Esophagus mucosa (tissue), 1 donor: ENCODE measurements around the gene CDX2. TPM values are rescaled to one million over a fixed set of nuclear protein-coding genes. Genes with fewer than 3 reads are reported as not detected.
A peak's percentile ranks its signal among the peaks of the same experiment; 100 is the strongest.
"Not testable (repeated sequence)": the region's sequence is repeated elsewhere in the genome, so short reads cannot be mapped to it uniquely, and the experiment has no call there.

Experiments
- ATAC-seq: fragments of 200-7000 bp; cut with Tn5 transposase; one replicate; pipeline ENCODE4 v1.9.1; 2020
- total RNA-seq: library from RNA; stranded (reverse); gene quantifications from one replicate; pipeline ENCODE4 v1.2.4, GENCODE V29; 2023
- donor health status: DM: yes; HTN: yes; CAD: no.

Gene CDX2
- total RNA-seq, 1 donor from 2014 or later = not detected

- no peak for ATAC-seq
Observed at GRCh38 chr13:27964741-27965323, 4.3 kb downstream of the CDX2 start.

- ATAC-seq = not testable (repeated sequence)
Observed at GRCh38 chr13:27964206-27964605, 4.9 kb downstream of the CDX2 start.

GRCh38 chr13:27963491-27963890, 5.6 kb downstream of the CDX2 start:
- no peak for ATAC-seq

GRCh38 chr13:27962982-27963381, 6.1 kb downstream of the CDX2 start:
- ATAC-seq = no peak

GRCh38 chr13:27962128-27962841, 6.8 kb downstream of the CDX2 start:
- no peak for ATAC-seq

GRCh38 chr13:27961227-27962085, 7.7 kb downstream of the CDX2 start:
- no peak for ATAC-seq

- peak; percentile 54 for ATAC-seq
Observed at GRCh38 chr13:27960362-27961226, 8.5 kb downstream of the CDX2 start.

DNA sequence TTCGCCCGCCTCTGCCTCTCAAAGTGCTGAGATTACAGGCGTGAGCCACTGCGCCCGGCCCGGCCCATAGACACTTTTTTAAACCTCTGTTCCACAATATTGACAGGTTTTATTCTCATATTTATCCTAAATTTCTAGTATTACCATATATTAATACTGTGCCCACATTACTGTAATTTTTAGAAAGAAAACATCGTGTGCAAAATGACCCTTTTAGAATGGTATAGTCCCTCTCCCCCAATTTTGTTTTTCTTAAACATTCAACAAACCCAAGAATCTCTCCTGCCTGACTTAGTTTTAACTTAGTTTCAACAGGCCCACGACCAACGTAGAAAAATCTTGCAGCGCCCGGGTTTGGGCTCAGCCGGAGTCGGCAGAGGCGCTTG, 9.1 kb downstream of the CDX2 start:
- no peak for ATAC-seq

DNA sequence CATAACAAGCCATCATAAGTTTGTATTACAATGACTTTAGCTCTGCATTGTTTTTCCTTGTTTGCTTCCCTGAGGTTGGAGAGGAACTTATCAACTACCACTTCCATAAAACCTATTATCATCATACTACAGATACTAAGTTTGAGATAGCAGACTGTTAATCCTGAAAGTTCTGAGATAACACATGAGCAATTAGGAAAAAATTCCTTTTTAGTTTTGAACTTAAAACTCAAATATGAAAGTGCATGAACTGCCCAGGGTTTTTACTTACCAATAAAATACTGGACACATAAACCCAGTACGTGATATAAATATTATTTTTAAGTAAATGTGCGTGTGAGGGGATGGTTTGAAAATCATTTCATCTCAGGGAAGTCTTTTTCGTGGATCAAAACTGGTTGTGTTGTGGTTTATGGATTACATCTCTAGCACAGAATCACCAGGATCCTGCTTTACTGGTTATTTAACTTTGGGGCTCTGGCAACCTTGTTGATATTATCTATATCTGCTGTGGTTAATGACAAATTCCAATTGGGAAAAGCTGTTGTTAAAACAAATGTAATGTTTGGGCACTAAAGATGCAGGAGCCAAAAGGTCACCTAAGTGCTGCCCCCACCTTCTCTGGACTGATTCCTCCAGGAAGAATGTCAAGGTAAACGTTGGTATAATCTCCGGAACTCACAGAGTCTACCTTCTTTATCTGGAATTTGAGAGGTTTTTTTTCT, 12.4 kb downstream of the CDX2 start:
- ATAC-seq = no peak

DNA sequence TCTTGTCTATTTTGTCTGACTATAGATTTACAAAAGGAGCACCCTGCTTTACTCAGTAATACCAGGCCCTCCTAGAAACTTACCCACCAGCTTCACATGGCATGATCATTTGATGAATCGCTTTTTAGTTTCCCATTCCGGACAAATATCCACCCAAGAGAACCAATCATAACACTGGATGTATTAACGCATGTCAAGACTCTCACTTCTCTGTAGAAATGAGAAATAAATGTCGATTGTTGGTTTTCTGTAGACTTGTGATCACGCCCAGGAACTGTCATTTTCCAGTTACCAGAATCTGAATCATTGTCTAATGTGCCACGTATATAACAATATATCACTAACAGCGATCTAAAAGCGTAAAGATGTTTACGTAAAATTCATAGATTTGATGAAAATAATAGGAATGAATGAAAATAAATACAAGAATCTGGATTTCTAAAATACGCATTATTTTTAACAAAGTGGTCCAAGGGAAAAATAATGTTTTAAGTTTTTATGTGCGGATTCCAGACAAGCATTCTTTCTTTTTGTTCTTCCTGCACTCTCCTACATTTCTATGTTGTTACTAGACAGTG, 14.0 kb downstream of the CDX2 start:
- ATAC-seq = no peak

DNA sequence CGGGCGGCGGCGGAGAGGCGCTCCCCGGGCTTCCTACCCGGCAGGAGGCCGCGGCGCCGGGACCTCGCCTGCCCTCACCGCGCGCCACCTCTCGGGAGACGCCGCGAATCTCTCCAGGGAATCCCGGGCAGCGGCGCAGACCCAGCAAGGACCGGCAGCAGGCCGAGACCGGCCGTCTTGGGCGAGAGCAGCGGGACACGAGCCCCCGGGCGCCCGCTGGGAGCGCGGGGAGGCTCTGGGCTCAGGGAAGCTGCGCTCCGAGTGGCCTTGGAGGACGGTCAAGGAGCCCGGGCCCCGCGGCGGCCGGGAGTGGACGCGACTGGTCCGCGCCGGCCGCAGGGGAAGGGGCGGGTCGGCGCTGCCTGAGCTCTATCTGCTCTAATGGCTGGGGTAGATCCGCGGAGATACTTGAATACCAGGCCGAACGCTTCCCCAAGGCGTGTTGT, 14.7 kb downstream of the CDX2 start:
- ATAC-seq = peak; percentile 15

- peak; percentile 87 for ATAC-seq
Observed at GRCh38 chr13:27953676-27954405, 15.3 kb downstream of the CDX2 start.

DNA sequence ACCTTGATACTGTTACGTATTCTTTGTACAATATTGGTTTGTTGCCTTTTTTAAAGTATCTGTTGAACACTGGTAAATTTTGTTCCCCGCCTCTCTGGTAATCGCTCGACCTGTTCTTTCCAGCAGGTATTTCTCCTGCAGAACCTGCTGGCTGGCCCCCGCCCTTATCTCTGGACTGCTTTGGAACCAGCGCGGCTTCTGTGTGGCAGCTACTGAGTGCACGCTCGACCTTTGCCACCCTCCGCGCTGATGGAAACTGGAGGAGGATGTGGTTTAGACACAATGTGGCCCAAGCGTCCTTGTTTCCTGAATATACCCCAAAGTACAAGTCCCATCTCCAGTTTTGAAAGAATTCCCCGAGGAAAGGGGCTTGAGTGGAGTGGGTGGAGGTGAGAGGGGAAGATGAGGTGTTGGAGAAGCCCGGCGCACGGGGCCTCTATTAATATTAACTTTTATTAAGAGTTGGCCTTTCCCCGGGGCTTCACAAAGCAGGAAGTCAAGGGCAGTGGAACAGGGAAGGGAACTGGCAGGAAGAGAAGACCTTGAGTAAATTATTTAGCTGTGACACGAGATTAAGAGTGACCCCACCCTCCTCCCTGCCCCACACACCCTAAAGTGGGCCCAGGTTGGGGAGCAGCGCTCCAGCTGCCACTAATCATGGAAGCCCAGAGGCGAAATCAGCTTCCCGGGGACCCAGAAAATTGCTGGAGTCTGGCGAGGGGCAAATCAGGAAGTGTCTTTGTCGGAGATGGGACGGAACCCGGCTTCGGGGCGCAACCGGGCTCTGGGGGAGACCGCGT, 16.0 kb downstream of the CDX2 start:
- peak; percentile 13 for ATAC-seq

GRCh38 chr13:27942972-27943371, 26.1 kb downstream of the CDX2 start:
- no peak for ATAC-seq

- no peak for ATAC-seq
Observed at GRCh38 chr13:27933580-27934328, 35.4 kb downstream of the CDX2 start.

DNA sequence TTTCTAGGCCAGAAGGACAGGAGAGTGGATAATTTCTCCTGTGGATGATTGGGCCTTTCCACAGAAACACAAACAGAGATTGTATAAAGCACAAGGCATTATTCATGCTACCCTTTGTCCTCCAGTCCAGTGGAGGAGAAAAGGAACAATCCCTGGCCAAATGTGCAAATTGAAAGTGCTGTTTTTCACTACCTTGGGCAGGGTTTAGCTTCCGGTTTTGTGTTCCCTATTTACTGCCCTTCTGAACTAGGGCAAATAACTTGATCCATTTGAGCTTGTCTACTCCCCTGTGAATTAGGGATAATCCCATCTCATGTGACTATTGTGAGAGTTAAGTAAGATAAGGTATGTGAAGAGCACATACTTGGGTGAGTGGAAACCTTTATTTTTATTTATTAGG, 36.0 kb downstream of the CDX2 start:
- ATAC-seq = no peak

DNA sequence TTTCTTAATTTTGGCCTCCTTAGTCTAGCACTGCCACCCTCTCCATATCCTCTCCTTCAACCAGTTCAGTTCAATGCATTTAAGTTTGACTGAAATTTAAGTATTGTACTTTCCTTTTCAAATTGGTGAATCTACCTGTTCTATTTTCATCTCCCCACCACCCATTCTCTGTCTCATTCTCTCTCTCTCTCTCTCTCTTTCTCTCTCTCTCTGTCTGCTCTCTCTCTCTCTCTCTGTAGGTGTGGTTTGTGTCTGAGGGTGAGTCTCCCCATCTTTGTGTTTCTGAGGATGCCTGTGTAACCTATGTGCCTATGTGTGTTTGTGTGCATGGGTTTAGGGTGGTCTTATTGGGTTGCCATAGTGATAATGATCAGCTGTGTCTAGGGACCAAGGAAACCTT, 39.2 kb downstream of the CDX2 start:
- ATAC-seq = no peak

DNA sequence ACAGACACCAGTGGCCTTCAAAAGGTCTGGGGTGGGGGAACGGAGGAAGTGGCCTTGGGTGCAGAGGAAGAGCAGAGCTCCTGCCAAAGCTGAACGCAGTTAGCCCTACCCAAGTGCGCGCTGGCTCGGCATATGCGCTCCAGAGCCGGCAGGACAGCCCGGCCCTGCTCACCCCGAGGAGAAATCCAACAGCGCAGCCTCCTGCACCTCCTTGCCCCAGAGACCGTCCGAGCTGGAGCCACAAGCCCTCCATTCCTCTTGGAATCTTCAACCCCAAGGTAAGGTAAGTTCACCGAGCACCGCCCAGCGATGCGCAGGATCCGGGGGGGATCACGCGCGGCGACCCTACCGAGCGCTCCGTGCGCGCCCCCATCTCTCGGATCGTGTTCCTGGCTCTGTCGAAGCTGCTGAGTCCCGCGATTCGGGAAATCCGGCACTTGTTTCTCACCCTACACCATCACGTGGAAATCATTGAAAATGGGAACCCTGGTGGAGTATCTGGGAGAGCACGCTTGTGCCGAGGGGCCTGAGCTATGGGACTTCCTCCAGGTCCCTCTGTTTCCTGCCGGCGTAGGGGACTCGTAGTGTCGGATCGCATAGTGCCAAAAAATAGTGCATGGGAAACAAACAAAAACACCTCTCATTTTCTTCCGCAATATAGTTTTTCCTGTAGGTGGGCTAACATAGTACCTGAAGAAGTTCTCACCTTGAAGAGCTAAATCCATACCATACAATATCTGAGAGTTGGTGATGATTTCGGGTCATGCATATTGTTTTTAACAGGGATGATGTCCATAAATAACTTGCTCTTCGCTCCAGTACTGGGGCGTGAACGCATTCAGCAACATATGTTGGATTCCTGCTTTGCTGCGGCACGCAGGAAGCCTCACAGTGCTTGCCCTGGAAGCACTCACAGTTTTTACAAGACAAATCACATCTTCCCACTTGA, 40.0 kb downstream of the CDX2 start:
- ATAC-seq = no peak
